ENCODE results near the gene DENND2C.

GRCh38 chr1:114561333-114561732 is 108.5 kb downstream of the DENND2C start:
- TF ChIP-seq FOXK2 (IDR thresholded peaks at IDR 0.05) (no peak), ELF4 (IDR thresholded peaks at IDR 0.05) (no peak), SUZ12 (IDR thresholded peaks at IDR 0.05) (no peak)
